H1 (cell line): ENCODE data around the gene SH2D4B. TPM values are rescaled to one million over a fixed set of nuclear protein-coding genes. Genes with fewer than 3 reads are reported as not detected.
A peak's percentile ranks its signal among the peaks of the same experiment; 100 is the strongest.

Experiments used
- CTCF ChIA-PET: fragments of 300-600 bp; sonication (Branson Sonifier 250); formaldehyde crosslinking; loops from one replicate; lab custom pipeline; 2021; ENCODE audit not compliant: partially characterized antibody; lab: Charles Lee
- POLR2A ChIA-PET: fragments of 300-600 bp; sonication (Branson Sonifier 250); formaldehyde crosslinking; loops from one replicate; lab custom pipeline; 2021; ENCODE audit warnings: inconsistent platforms; ENCODE audit not compliant: partially characterized antibody; lab: Charles Lee
- DNase-seq, 2 experiments: peaks; one replicate each; pipeline versions ENCODE4 v3.0.0 to v3.0.0-alpha.2; 2010 to 2022; ENCODE audit warnings: low spot score in 2 of 2, low read depth in 1 of 2, mixed read lengths in 1 of 2
- FAIRE-seq: peaks from 2 replicates; lab custom pipeline; 2011; peaks lifted over from hg19 to GRCh38; lab: Jason Lieb, UNC
- H2AFZ ChIP-seq: 2 replicates; pipeline ENCODE4 v1.8.1; 2012; ENCODE audit warnings: low read length, inconsistent platforms
- H2AK5ac ChIP-seq: 2 replicates; pipeline ENCODE4 v1.6.1; 2013; ENCODE audit warnings: low read depth, low read length
- H2BK120ac ChIP-seq: replicated peaks from 2 replicates; pipeline ENCODE3; 2013; ENCODE audit warnings: low read depth, low read length, inconsistent platforms
- H2BK12ac ChIP-seq: 2 replicates; pipeline ENCODE4 v1.6.1; 2013; ENCODE audit warnings: low read depth, low read length
- H2BK15ac ChIP-seq: 2 replicates; pipeline ENCODE4 v1.6.1; 2013; ENCODE audit warnings: low read length
- H2BK20ac ChIP-seq: 2 replicates; pipeline ENCODE4 v1.6.1; 2013; ENCODE audit warnings: low read length
- H2BK5ac ChIP-seq: 2 replicates; pipeline ENCODE4 v1.6.1; 2013; ENCODE audit warnings: low read depth, low read length
- H3K14ac ChIP-seq: 2 replicates; pipeline ENCODE4 v1.6.1; 2013; ENCODE audit warnings: inconsistent platforms; ENCODE audit not compliant: insufficient read length
- H3K18ac ChIP-seq: 2 replicates; pipeline ENCODE4 v1.6.1; 2013; ENCODE audit warnings: low read length; ENCODE audit errors: extremely low read depth
- H3K23ac ChIP-seq: 2 replicates; pipeline ENCODE4 v1.6.1; 2013; ENCODE audit warnings: inconsistent platforms; ENCODE audit not compliant: insufficient read length
- H3K23me2 ChIP-seq: 2 replicates; pipeline ENCODE4 v1.6.1; 2013; ENCODE audit warnings: low read depth, low read length
- H3K27ac ChIP-seq: 2 replicates; pipeline ENCODE4 v1.6.1; 2011; ENCODE audit warnings: low read depth, low read length, inconsistent platforms
- H3K27me3 ChIP-seq, 4 experiments: replicated peaks in 1 of 4; 1 replicate in 1 of 4; 2 replicates in 3 of 4; pipeline versions ENCODE4 v1.6.1 to v1.8.1; 2011 to 2013; ENCODE audit warnings: low read length in 3 of 4, mild to moderate bottlenecking in 3 of 4, inconsistent platforms in 2 of 4, mixed read lengths in 2 of 4, moderate library complexity in 1 of 4; ENCODE audit not compliant: control insufficient read depth in 3 of 4, insufficient read depth in 3 of 4; ENCODE audit errors: extremely low read depth in 1 of 4
- H3K36me3 ChIP-seq, 4 experiments: 2 replicates each; pipeline versions ENCODE4 v1.6.1 to v1.8.1; 2011 to 2013; ENCODE audit warnings: mild to moderate bottlenecking in 4 of 4, low read length in 3 of 4, moderate library complexity in 2 of 4, control low read depth in 1 of 4, inconsistent platforms in 1 of 4; ENCODE audit not compliant: insufficient read depth in 4 of 4, control insufficient read depth in 2 of 4
- H3K4ac ChIP-seq: replicated peaks from 2 replicates; pipeline ENCODE3; 2013; ENCODE audit warnings: low read length, low read depth, mixed read lengths, inconsistent platforms; ENCODE audit not compliant: insufficient read length
- H3K4me1 ChIP-seq, 4 experiments: replicated peaks in 1 of 4; 1 replicate in 1 of 4; 2 replicates in 3 of 4; pipeline versions ENCODE4 v1.6.1 to v1.8.1; 2011 to 2013; ENCODE audit warnings: low read length in 3 of 4, inconsistent platforms in 2 of 4, mixed read lengths in 1 of 4; ENCODE audit not compliant: insufficient read depth in 4 of 4, control insufficient read depth in 3 of 4
- H3K4me2 ChIP-seq, 2 experiments: 2 replicates each; pipeline versions ENCODE4 v1.6.1 to v1.8.1; 2011 to 2013; ENCODE audit warnings: low read depth in 2 of 2, low read length in 2 of 2, control low read depth in 1 of 2, inconsistent platforms in 1 of 2, mild to moderate bottlenecking in 1 of 2; ENCODE audit not compliant: insufficient read depth in 1 of 2
- H3K4me3 ChIP-seq, 4 experiments: fragments of 200-600, 300-600 bp in 1 of 4; sonication (generic), shearing (Covaris generic), sonication (Bioruptor Twin) in 1 of 4; 2 replicates each; pipeline versions ENCODE4 v1.5.1 to v1.8.1; 2011 to 2016; ENCODE audit warnings: low read length in 4 of 4, low read depth in 3 of 4, control low read depth in 2 of 4, inconsistent platforms in 2 of 4, mild to moderate bottlenecking in 2 of 4, mixed read lengths in 1 of 4, moderate library complexity in 1 of 4; ENCODE audit not compliant: insufficient read depth in 2 of 4; ENCODE audit errors: extremely low read depth in 1 of 4
- H3K56ac ChIP-seq: replicated peaks from 2 replicates; pipeline ENCODE3; 2013; ENCODE audit warnings: low read depth, mild to moderate bottlenecking, mixed read lengths, low read length, inconsistent platforms; ENCODE audit not compliant: insufficient read length
- H3K79me1 ChIP-seq: 2 replicates; pipeline ENCODE4 v1.6.1; 2013; ENCODE audit warnings: low read depth, low read length, control low read depth
- H3K79me2 ChIP-seq, 2 experiments: 2 replicates each; pipeline versions ENCODE4 v1.6.1 to v1.8.1; 2012 to 2013; ENCODE audit warnings: low read length in 2 of 2, mild to moderate bottlenecking in 2 of 2, inconsistent platforms in 1 of 2; ENCODE audit not compliant: insufficient read depth in 2 of 2, control insufficient read depth in 1 of 2
- H3K9ac ChIP-seq, 4 experiments: replicated peaks in 1 of 4; 1 replicate in 1 of 4; 2 replicates in 3 of 4; pipeline versions ENCODE4 v1.6.1 to v1.8.1; 2011 to 2013; ENCODE audit warnings: low read depth in 3 of 4, low read length in 3 of 4, control low read depth in 2 of 4, mild to moderate bottlenecking in 2 of 4, moderate library complexity in 2 of 4, inconsistent platforms in 1 of 4; ENCODE audit errors: extremely low read depth in 1 of 4
- H3K9me3 ChIP-seq, 2 experiments: 2 replicates each; pipeline versions ENCODE4 v1.6.1 to v1.8.1; 2012 to 2013; ENCODE audit warnings: mild to moderate bottlenecking in 2 of 2, moderate library complexity in 2 of 2, control low read depth in 1 of 2, inconsistent platforms in 1 of 2, low read depth in 1 of 2, low read length in 1 of 2, mixed read lengths in 1 of 2; ENCODE audit not compliant: insufficient read depth in 2 of 2
- H4K20me1 ChIP-seq, 2 experiments: replicated peaks in 1 of 2; 2 replicates each; pipeline versions ENCODE3 to v1.8.1; 2011 to 2013; ENCODE audit warnings: inconsistent platforms in 2 of 2, low read length in 2 of 2, mild to moderate bottlenecking in 1 of 2; ENCODE audit not compliant: insufficient read depth in 2 of 2, control insufficient read depth in 1 of 2
- H4K5ac ChIP-seq: 2 replicates; pipeline ENCODE4 v1.6.1; 2013; ENCODE audit warnings: low read length, low read depth, mixed read lengths, inconsistent platforms; ENCODE audit not compliant: insufficient read length
- H4K8ac ChIP-seq: 2 replicates; pipeline ENCODE4 v1.8.0; 2013; ENCODE audit warnings: mild to moderate bottlenecking, moderate library complexity, low read length, inconsistent platforms; ENCODE audit not compliant: insufficient read depth; ENCODE audit errors: extremely low read depth
- H4K91ac ChIP-seq: replicated peaks from 2 replicates; pipeline ENCODE3; 2013; ENCODE audit warnings: low read length, mixed read lengths, inconsistent platforms; ENCODE audit not compliant: insufficient read length
- BACH1 ChIP-seq: IDR thresholded peaks from 2 replicates; pipeline ENCODE4 v1.6.1; 2012; ENCODE audit warnings: low read length, improper control_type of control experiment
- BRCA1 ChIP-seq: IDR thresholded peaks from 2 replicates; pipeline ENCODE4 v1.6.1; 2012; ENCODE audit warnings: low read depth, low read length, improper control_type of control experiment
- EZH2 ChIP-seq: fragments of 200-600 bp; sonication (generic); IDR thresholded peaks from 2 replicates; pipeline ENCODE4 v1.7.1; 2012; ENCODE audit warnings: low read depth, mild to moderate bottlenecking, moderate library complexity, low read length, inconsistent platforms; ENCODE audit not compliant: severe bottlenecking
- KDM5A ChIP-seq: fragments of 200-600 bp; IDR thresholded peaks from 2 replicates; pipeline ENCODE4 v1.7.1; 2012; ENCODE audit warnings: mild to moderate bottlenecking, low read length, inconsistent platforms, mixed read lengths
- NANOG ChIP-seq: IDR thresholded peaks from 2 replicates; pipeline ENCODE4 v1.6.1; 2011; ENCODE audit warnings: low read length, low read depth, mild to moderate bottlenecking, inconsistent platforms; ENCODE audit not compliant: insufficient read depth, poor library complexity, severe bottlenecking
- NRF1 ChIP-seq: IDR thresholded peaks from 2 replicates; pipeline ENCODE4 v1.6.1; 2011; ENCODE audit warnings: mild to moderate bottlenecking, low read depth, low read length, improper control_type of control experiment
- POLR2A ChIP-seq, 2 experiments: IDR thresholded peaks; 1 replicate in 1 of 2; 2 replicates in 1 of 2; pipeline ENCODE4 v1.6.1; 2011; ENCODE audit warnings: low read depth in 2 of 2, low read length in 2 of 2, mild to moderate bottlenecking in 2 of 2; ENCODE audit errors: control extremely low read depth in 1 of 2
- RBBP5 ChIP-seq: IDR thresholded peaks from 2 replicates; pipeline ENCODE4 v1.7.1; 2012; ENCODE audit warnings: low read depth, mild to moderate bottlenecking, inconsistent platforms, low read length, moderate library complexity, borderline replicate concordance
- SP4 ChIP-seq: IDR thresholded peaks from 2 replicates; pipeline ENCODE4 v1.6.1; 2012; ENCODE audit warnings: low read length, inconsistent platforms
- SRF ChIP-seq: IDR thresholded peaks from 2 replicates; pipeline ENCODE4 v1.6.1; 2011; ENCODE audit warnings: mild to moderate bottlenecking, low read depth, low read length, moderate library complexity
- TBP ChIP-seq: IDR thresholded peaks from 2 replicates; pipeline ENCODE4 v1.6.1; 2011; ENCODE audit warnings: low read depth, low read length, improper control_type of control experiment
- WGBS, 2 experiments: shearing (Covaris generic) in 1 of 2; methylation state at CpG; one replicate each; pipeline versions ENCODE4 v1.1.6 to v1.1.7; 2013 to 2015; ENCODE audit warnings: low lambda C conversion rate in 2 of 2, mixed read lengths in 2 of 2, inconsistent platforms in 1 of 2, low coverage in 1 of 2, missing lambda C conversion rate in 1 of 2; ENCODE audit not compliant: insufficient replicate concordance in 2 of 2, insufficient coverage in 1 of 2, insufficient read length in 1 of 2; ENCODE audit errors: extremely low coverage in 1 of 2, missing lambda C conversion rate in 1 of 2; 5-methylcytosine and 5-hydroxymethylcytosine counted together
- polyA plus RNA-seq, 7 experiments: library from polyadenylated mRNA; depleted of rRNA in 3 of 7; stranded (reverse) in 5 of 7; unstranded in 2 of 7; fragments of >200 nt in 5 of 7; fragments of 200-250 nt in 2 of 7; gene quantifications; 1 replicate in 5 of 7; 2 replicates in 1 of 7; 4 replicates in 1 of 7; pipeline versions ENCODE4 v1.2.1 to v1.2.3, GENCODE V29; 2011 to 2013; ENCODE audit warnings: missing spikeins in 2 of 7, mixed read lengths in 2 of 7
- total RNA-seq: library from RNA; stranded (reverse); fragmentation: NEBNext Ultra II Directional; extraction: Animal tissue kit (Norgen Biotek cat#: 25700); gene quantifications from 2 replicates; pipeline ENCODE4 v1.2.1, GENCODE V29; 2021
- TF ChIP-seq, protein P1 (sequence below): IDR thresholded peaks from 2 replicates; pipeline ENCODE4 v1.6.1; 2012; ENCODE audit warnings: inconsistent platforms

SH2D4B gene
- total and polyA plus RNA-seq, 2 of the 8 experiments (the other 6 are each of a cell fraction or from before 2014, with no cell fraction given): 0.06 to 0.13 TPM

- H2BK20ac ChIP-seq: no peak overlapping the region
- POLR2A ChIA-PET: interaction anchor here (0.5 to 0.7 kb wide), 2 partner anchors 12 to 682 kb away, joined by 3 to 4 read pairs; no protein-coding TSS in a partner anchor
- no peaks in the 10 kb centered on the region for H3K27me3 ChIP-seq
- no peak overlapping the region for H3K4me3 ChIP-seq
- no peak overlapping the region for H2AFZ ChIP-seq
- no peak overlapping the region for H3K18ac ChIP-seq
- H2BK120ac ChIP-seq: no peak overlapping the region
- H3K36me3 ChIP-seq: no peaks in the 10 kb centered on the region
- no peak overlapping the region for H3K27ac ChIP-seq
- H3K23ac ChIP-seq: no peak overlapping the region
- no peak overlapping the region for H3K9ac ChIP-seq
- H3K9me3 ChIP-seq: no peaks in the 10 kb centered on the region
- no peaks in the 10 kb centered on the region for H3K4me1 ChIP-seq
- H4K20me1 ChIP-seq: no peaks in the 10 kb centered on the region
- no peaks in the 10 kb centered on the region for H3K79me2 ChIP-seq
- no peak overlapping the region for H2BK15ac ChIP-seq
- no peak overlapping the region for H3K4ac ChIP-seq
- 86% methylated on average over 15 of the region's 15 CpGs; no CpG with 5 or more reads in 1 of the 2 experiments for WGBS, 2 experiments
- TF ChIP-seq NANOG (no peak), NRF1 (no peak), POLR2A (IDR thresholded peaks at IDR 0.05; ENCODE audit: control extremely low read depth in 1 of 2, low read depth in 2 of 2, low read length in 2 of 2) (no peak), BACH1 (no peak), TBP (no peak), EZH2 (no peak), KDM5A (no peak), BRCA1 (no peak), SP4 (no peak), RBBP5 (no peak), SRF (no peak)
- TF ChIP-seq, protein P1, sequence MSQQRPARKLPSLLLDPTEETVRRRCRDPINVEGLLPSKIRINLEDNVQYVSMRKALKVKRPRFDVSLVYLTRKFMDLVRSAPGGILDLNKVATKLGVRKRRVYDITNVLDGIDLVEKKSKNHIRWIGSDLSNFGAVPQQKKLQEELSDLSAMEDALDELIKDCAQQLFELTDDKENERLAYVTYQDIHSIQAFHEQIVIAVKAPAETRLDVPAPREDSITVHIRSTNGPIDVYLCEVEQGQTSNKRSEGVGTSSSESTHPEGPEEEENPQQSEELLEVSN: no peak
- TF ChIP-seq, all 59 proteins: peak for 0
- FAIRE-seq: no peak
- H3K4me2 ChIP-seq: no peak overlapping the region
- H3K79me1 ChIP-seq: no peaks in the 10 kb centered on the region
- DNase-seq: peak in 1 of 2 experiments; percentile 10
- H4K91ac ChIP-seq: no peak overlapping the region
- no peak overlapping the region for H4K5ac ChIP-seq
- no peak overlapping the region for H3K14ac ChIP-seq
- H3K56ac ChIP-seq: no peak overlapping the region
- CTCF ChIA-PET: interaction anchor here (0.6 to 1.4 kb wide), 2 partner anchors 31 to 121 kb away, joined by 3 read pairs; no protein-coding TSS in a partner anchor
- H2BK12ac ChIP-seq: no peak overlapping the region
- H4K8ac ChIP-seq: no peak overlapping the region
- no peak overlapping the region for H2BK5ac ChIP-seq
- H2AK5ac ChIP-seq: no peak overlapping the region
- no peaks in the 10 kb centered on the region for H3K23me2 ChIP-seq
Observed at GRCh38 chr10:80569131-80569895, 31.6 kb downstream of the SH2D4B start.
